HepG2 (cell line): Measurements from ENCODE around the gene ABHD17A. TPM values are rescaled to one million over a fixed set of nuclear protein-coding genes. Genes with fewer than 3 reads are reported as not detected.
A peak's percentile ranks its signal among the peaks of the same experiment; 100 is the strongest.

Experiments used
- CTCF ChIP-seq: sonication (generic); formaldehyde crosslinking; IDR thresholded peaks from 2 replicates; pipeline ENCODE4 v1.5.0; 2020; ENCODE audit warnings: mild to moderate bottlenecking, missing genetic modification reagents, moderate library complexity
- EED ChIP-seq: sonication (generic); formaldehyde crosslinking; IDR thresholded peaks from 2 replicates; pipeline ENCODE4 v1.5.0; 2020; ENCODE audit warnings: mild to moderate bottlenecking, missing genetic modification reagents
- GPN1 ChIP-seq: sonication (generic); formaldehyde crosslinking; IDR thresholded peaks from 2 replicates; pipeline ENCODE4 v1.5.1; 2020; ENCODE audit warnings: missing genetic modification reagents, borderline replicate concordance
- NFATC3 ChIP-seq: sonication (generic); formaldehyde crosslinking; IDR thresholded peaks from 2 replicates; pipeline ENCODE4 v1.5.1; 2020; ENCODE audit warnings: mild to moderate bottlenecking, missing genetic modification reagents
- RXRA ChIP-seq: sonication (generic); formaldehyde crosslinking; IDR thresholded peaks from 2 replicates; pipeline ENCODE4 v1.5.1; 2020; ENCODE audit warnings: missing genetic modification reagents
- SP2 ChIP-seq: sonication (generic); formaldehyde crosslinking; IDR thresholded peaks from 2 replicates; pipeline ENCODE4 v1.5.1; 2020; ENCODE audit warnings: mild to moderate bottlenecking, missing genetic modification reagents
- STAG1 ChIP-seq: sonication (generic); formaldehyde crosslinking; IDR thresholded peaks from 2 replicates; pipeline ENCODE4 v1.4.0; 2020; ENCODE audit warnings: missing genetic modification reagents
- ZNF160 ChIP-seq: sonication (generic); formaldehyde crosslinking; IDR thresholded peaks from 2 replicates; pipeline ENCODE4 v1.8.0; 2022; ENCODE audit warnings: mild to moderate bottlenecking, inconsistent platforms, missing genetic modification reagents
- ZNF337 ChIP-seq: sonication (generic); formaldehyde crosslinking; IDR thresholded peaks from 2 replicates; pipeline ENCODE4 v1.5.1; 2020; ENCODE audit warnings: missing genetic modification reagents, low read depth, mild to moderate bottlenecking, borderline replicate concordance
- ZNF430 ChIP-seq: sonication (generic); formaldehyde crosslinking; IDR thresholded peaks from 2 replicates; pipeline ENCODE4 v1.9.0; 2021; ENCODE audit warnings: mild to moderate bottlenecking, missing genetic modification reagents
- ZNF510 ChIP-seq: sonication (generic); formaldehyde crosslinking; IDR thresholded peaks from 2 replicates; pipeline ENCODE4 v1.4.0; 2020; ENCODE audit warnings: low read depth, mild to moderate bottlenecking, missing genetic modification reagents
- ZNF652 ChIP-seq: IDR thresholded peaks from 2 replicates; pipeline ENCODE4 v1.6.1; 2016; ENCODE audit warnings: low read depth, borderline replicate concordance
- ZNF773 ChIP-seq: sonication (generic); formaldehyde crosslinking; IDR thresholded peaks from 2 replicates; pipeline ENCODE4 v1.4.0; 2020; ENCODE audit warnings: missing genetic modification reagents, borderline replicate concordance
- polyA plus RNA-seq, 8 experiments: library from polyadenylated mRNA; depleted of rRNA in 3 of 8; stranded (reverse) in 7 of 8; unstranded in 1 of 8; fragments of >200 nt; fragmentation: Illumina TruSeq in 4 of 8; extraction: Trizol in 4 of 8; gene quantifications; 2 replicates each; pipeline versions ENCODE4 v1.2.1 to v1.2.3, GENCODE V29; 2011 to 2016; ENCODE audit warnings: low read depth in 4 of 8, missing spikeins in 1 of 8, mixed read lengths in 1 of 8; ENCODE audit not compliant: insufficient read depth in 1 of 8
- total RNA-seq, 5 experiments: library from RNA; depleted of rRNA; stranded (reverse); fragments of >200 nt; fragmentation: Illumina TruSeq; extraction: Trizol; gene quantifications; 2 replicates each; pipeline ENCODE4 v1.2.3, GENCODE V29; 2016; ENCODE audit warnings: low read depth in 1 of 5
- TF ChIP-seq, protein P1 (sequence below): sonication (generic); formaldehyde crosslinking; IDR thresholded peaks from 2 replicates; pipeline ENCODE4 v1.4.0; 2020; ENCODE audit warnings: missing genetic modification reagents
- TF ChIP-seq, protein P2 (sequence below): IDR thresholded peaks from 2 replicates; pipeline ENCODE4 v1.6.1; 2016; ENCODE audit warnings: missing compliant biosample characterization, missing genetic modification reagents, borderline replicate concordance
- TF ChIP-seq, protein P3 (sequence below): sonication (generic); formaldehyde crosslinking; IDR thresholded peaks from 2 replicates; pipeline ENCODE4 v1.5.1; 2020; ENCODE audit warnings: mild to moderate bottlenecking, missing genetic modification reagents, borderline replicate concordance

ABHD17A gene
- total and polyA plus RNA-seq, 2 of the 13 experiments (the other 11 are each of a cell fraction or from before 2014, with no cell fraction given) = 27.7 to 40.8 TPM

GRCh38 chr19:1875646-1876495 is 9.4 kb downstream of the ABHD17A start (continued):
- TF ChIP-seq CTCF (peak; percentile 39), ZNF160 (CRISPR knock-in tag) (peak; percentile 77; the same call in 1 of the 2 replicates), SP2 (CRISPR knock-in tag) (peak; percentile 75), GPN1 (peak; percentile 21; the same call in 1 of the 2 replicates), STAG1 (CRISPR knock-in tag) (peak; percentile 10; the same call in 1 of the 2 replicates), ZNF337 (CRISPR knock-in tag) (peak; percentile 80; the same call in 1 of the 2 replicates), EED (CRISPR knock-in tag) (no peak; the same call in 1 of the 2 replicates), ZNF510 (no peak), ZNF430 (CRISPR knock-in tag) (peak; percentile 57; the same call in 1 of the 2 replicates), NFATC3 (CRISPR knock-in tag) (no peak), RXRA (CRISPR knock-in tag) (peak; percentile 75), ZNF652 (no peak), ZNF773 (CRISPR knock-in tag) (peak; percentile 40; the same call in 1 of the 2 replicates)
- TF ChIP-seq, protein P1, sequence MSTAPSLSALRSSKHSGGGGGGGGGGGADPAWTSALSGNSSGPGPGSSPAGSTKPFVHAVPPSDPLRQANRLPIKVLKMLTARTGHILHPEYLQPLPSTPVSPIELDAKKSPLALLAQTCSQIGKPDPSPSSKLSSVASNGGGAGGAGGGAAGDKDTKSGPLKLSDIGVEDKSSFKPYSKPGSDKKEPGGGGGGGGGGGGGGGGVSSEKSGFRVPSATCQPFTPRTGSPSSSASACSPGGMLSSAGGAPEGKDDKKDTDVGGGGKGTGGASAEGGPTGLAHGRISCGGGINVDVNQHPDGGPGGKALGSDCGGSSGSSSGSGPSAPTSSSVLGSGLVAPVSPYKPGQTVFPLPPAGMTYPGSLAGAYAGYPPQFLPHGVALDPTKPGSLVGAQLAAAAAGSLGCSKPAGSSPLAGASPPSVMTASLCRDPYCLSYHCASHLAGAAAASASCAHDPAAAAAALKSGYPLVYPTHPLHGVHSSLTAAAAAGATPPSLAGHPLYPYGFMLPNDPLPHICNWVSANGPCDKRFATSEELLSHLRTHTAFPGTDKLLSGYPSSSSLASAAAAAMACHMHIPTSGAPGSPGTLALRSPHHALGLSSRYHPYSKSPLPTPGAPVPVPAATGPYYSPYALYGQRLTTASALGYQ (CRISPR knock-in tag) = no peak
- TF ChIP-seq, protein P2, sequence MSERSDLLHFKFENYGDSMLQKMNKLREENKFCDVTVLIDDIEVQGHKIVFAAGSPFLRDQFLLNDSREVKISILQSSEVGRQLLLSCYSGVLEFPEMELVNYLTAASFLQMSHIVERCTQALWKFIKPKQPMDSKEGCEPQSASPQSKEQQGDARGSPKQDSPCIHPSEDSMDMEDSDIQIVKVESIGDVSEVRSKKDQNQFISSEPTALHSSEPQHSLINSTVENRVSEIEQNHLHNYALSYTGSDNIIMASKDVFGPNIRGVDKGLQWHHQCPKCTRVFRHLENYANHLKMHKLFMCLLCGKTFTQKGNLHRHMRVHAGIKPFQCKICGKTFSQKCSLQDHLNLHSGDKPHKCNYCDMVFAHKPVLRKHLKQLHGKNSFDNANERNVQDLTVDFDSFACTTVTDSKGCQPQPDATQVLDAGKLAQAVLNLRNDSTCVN = peak; percentile 51; the same call in 1 of the 2 replicates
- TF ChIP-seq, protein P3, sequence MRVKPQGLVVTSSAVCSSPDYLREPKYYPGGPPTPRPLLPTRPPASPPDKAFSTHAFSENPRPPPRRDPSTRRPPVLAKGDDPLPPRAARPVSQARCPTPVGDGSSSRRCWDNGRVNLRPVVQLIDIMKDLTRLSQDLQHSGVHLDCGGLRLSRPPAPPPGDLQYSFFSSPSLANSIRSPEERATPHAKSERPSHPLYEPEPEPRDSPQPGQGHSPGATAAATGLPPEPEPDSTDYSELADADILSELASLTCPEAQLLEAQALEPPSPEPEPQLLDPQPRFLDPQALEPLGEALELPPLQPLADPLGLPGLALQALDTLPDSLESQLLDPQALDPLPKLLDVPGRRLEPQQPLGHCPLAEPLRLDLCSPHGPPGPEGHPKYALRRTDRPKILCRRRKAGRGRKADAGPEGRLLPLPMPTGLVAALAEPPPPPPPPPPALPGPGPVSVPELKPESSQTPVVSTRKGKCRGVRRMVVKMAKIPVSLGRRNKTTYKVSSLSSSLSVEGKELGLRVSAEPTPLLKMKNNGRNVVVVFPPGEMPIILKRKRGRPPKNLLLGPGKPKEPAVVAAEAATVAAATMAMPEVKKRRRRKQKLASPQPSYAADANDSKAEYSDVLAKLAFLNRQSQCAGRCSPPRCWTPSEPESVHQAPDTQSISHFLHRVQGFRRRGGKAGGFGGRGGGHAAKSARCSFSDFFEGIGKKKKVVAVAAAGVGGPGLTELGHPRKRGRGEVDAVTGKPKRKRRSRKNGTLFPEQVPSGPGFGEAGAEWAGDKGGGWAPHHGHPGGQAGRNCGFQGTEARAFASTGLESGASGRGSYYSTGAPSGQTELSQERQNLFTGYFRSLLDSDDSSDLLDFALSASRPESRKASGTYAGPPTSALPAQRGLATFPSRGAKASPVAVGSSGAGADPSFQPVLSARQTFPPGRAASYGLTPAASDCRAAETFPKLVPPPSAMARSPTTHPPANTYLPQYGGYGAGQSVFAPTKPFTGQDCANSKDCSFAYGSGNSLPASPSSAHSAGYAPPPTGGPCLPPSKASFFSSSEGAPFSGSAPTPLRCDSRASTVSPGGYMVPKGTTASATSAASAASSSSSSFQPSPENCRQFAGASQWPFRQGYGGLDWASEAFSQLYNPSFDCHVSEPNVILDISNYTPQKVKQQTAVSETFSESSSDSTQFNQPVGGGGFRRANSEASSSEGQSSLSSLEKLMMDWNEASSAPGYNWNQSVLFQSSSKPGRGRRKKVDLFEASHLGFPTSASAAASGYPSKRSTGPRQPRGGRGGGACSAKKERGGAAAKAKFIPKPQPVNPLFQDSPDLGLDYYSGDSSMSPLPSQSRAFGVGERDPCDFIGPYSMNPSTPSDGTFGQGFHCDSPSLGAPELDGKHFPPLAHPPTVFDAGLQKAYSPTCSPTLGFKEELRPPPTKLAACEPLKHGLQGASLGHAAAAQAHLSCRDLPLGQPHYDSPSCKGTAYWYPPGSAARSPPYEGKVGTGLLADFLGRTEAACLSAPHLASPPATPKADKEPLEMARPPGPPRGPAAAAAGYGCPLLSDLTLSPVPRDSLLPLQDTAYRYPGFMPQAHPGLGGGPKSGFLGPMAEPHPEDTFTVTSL (CRISPR knock-in tag) = no peak
